AG09309 (cell line): ENCODE data around the gene SMTNL2.

ENCODE experiments used
- DNase-seq: peaks from one replicate; pipeline ENCODE4 v3.0.0-alpha.2; 2010; ENCODE audit warnings: low read depth
- H3K4me3 ChIP-seq: 2 replicates; pipeline ENCODE4 v1.5.1; 2011; ENCODE audit warnings: mild to moderate bottlenecking, low read depth, low read length, moderate library complexity; ENCODE audit not compliant: control insufficient read depth
- CTCF ChIP-seq: IDR thresholded peaks from 2 replicates; pipeline ENCODE4 v1.5.1; 2011; ENCODE audit warnings: mild to moderate bottlenecking, low read depth, low read length, inconsistent platforms; ENCODE audit not compliant: insufficient read depth, control insufficient read depth; ENCODE audit errors: missing control alignments

SMTNL2 gene

GRCh38 chr17:4584101-4584916 is at the start of gene SMTNL2:
TSS of gene SMTNL2 (plus strand) at chr17:4584529. CDS start at chr17:4584606, 77 bp downstream.
- no peak for TF ChIP-seq CTCF
- no peak for DNase-seq
- H3K4me3 ChIP-seq: no peak within 1 kb of the TSS

- no peak for DNase-seq
Measured at GRCh38 chr17:4534928-4535666, 49.2 kb upstream of the SMTNL2 start.

GRCh38 chr17:4535667-4536258 is 48.6 kb upstream of the SMTNL2 start:
- TF ChIP-seq CTCF: no peak
- DNase-seq: no peak
- H3K4me3 ChIP-seq: no peak overlapping the region

More at GRCh38 chr17:4534928-4535666, 49.2 kb upstream of the SMTNL2 start:
- TF ChIP-seq CTCF: no peak
- H3K4me3 ChIP-seq: no peak overlapping the region

GRCh38 chr17:4536259-4536741 is 48.0 kb upstream of the SMTNL2 start:
- DNase-seq: no peak
- H3K4me3 ChIP-seq: no peak overlapping the region
- no peak for TF ChIP-seq CTCF

GRCh38 chr17:4536742-4537411 is 47.5 kb upstream of the SMTNL2 start:
- no peak for DNase-seq
- H3K4me3 ChIP-seq: no peak overlapping the region
- TF ChIP-seq CTCF: no peak
